Activated B cell treated with CpG ODN at 0.5 μM for 24 hours (primary cell): ENCODE measurements around the gene TAF4. TPM values are rescaled to one million over a fixed set of nuclear protein-coding genes. Genes with fewer than 3 reads are reported as not detected.

ENCODE experiments used
- ATAC-seq: fragments of 200-7000 bp; cut with Tn5 transposase; one replicate; pipeline ENCODE4 v1.10.0; 2021; ENCODE audit warnings: low read depth, mild to moderate bottlenecking, moderate library complexity
- CTCF ChIA-PET: fragments of 350-600 bp; sonication (Branson Sonifier 250); formaldehyde crosslinking; loops from one replicate; lab custom pipeline; 2021; ENCODE audit warnings: antibody characterized with exemption; lab: Charles Lee
- POLR2A ChIA-PET: fragments of 350-600 bp; sonication (Branson Sonifier 250); formaldehyde crosslinking; loops from one replicate; lab custom pipeline; 2021; ENCODE audit warnings: antibody characterized with exemption; lab: Charles Lee
- DNase-seq: peaks from one replicate; pipeline ENCODE4 v3.0.0; 2022
- H3K27ac Mint-ChIP-seq: one replicate; pipeline ENCODE4 v1.8.0; 2020; ENCODE audit warnings: mixed read lengths
- H3K27me3 Mint-ChIP-seq: one replicate; pipeline ENCODE4 v1.8.0; 2021; ENCODE audit warnings: mixed read lengths
- H3K36me3 Mint-ChIP-seq: one replicate; pipeline ENCODE4 v1.8.0; 2021; ENCODE audit warnings: low read depth, mixed read lengths
- H3K4me1 Mint-ChIP-seq: one replicate; pipeline ENCODE4 v1.8.0; 2021; ENCODE audit warnings: mixed read lengths
- H3K4me3 Mint-ChIP-seq: one replicate; pipeline ENCODE4 v1.8.0; 2020; ENCODE audit warnings: mild to moderate bottlenecking, mixed read lengths
- H3K9me3 Mint-ChIP-seq: one replicate; pipeline ENCODE4 v1.8.0; 2020; ENCODE audit warnings: mixed read lengths
- intact Hi-C: fragments of 100-400 bp; cut with micrococcal nuclease; formaldehyde crosslinking; loops from one replicate; pipeline ENCODE4 v1.15.1; 2024
- total RNA-seq: library from RNA; stranded (reverse); gene quantifications from 2 replicates; pipeline ENCODE4 v1.2.3, GENCODE V29; 2022
- TF ChIP-seq, protein P1 (sequence below): fragments of 200-600 bp; IDR thresholded peaks from one replicate; pipeline ENCODE4 v1.8.0; 2022; ENCODE audit warnings: antibody characterized with exemption, mild to moderate bottlenecking

TAF4 gene
- total RNA-seq, 1 donor from 2014 or later = 26.9 TPM

- no peak for DNase-seq
- H3K4me1 Mint-ChIP-seq = no peaks in the 10 kb centered on the region
- H3K27ac Mint-ChIP-seq = no peak overlapping the region
- no peak overlapping the region for H3K4me3 Mint-ChIP-seq
- CTCF ChIA-PET = no interaction called here
- intact Hi-C loops = no loop called here
- H3K9me3 Mint-ChIP-seq = no peaks in the 10 kb centered on the region
- H3K36me3 Mint-ChIP-seq = no peaks in the 10 kb centered on the region
- no peak for ATAC-seq
- TF ChIP-seq, protein P1, sequence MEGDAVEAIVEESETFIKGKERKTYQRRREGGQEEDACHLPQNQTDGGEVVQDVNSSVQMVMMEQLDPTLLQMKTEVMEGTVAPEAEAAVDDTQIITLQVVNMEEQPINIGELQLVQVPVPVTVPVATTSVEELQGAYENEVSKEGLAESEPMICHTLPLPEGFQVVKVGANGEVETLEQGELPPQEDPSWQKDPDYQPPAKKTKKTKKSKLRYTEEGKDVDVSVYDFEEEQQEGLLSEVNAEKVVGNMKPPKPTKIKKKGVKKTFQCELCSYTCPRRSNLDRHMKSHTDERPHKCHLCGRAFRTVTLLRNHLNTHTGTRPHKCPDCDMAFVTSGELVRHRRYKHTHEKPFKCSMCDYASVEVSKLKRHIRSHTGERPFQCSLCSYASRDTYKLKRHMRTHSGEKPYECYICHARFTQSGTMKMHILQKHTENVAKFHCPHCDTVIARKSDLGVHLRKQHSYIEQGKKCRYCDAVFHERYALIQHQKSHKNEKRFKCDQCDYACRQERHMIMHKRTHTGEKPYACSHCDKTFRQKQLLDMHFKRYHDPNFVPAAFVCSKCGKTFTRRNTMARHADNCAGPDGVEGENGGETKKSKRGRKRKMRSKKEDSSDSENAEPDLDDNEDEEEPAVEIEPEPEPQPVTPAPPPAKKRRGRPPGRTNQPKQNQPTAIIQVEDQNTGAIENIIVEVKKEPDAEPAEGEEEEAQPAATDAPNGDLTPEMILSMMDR = no peak
- POLR2A ChIA-PET = no interaction called here
- no peaks in the 10 kb centered on the region for H3K27me3 Mint-ChIP-seq
Observed at GRCh38 chr20:61938839-61939690, 126.6 kb downstream of the TAF4 start.

DNA sequence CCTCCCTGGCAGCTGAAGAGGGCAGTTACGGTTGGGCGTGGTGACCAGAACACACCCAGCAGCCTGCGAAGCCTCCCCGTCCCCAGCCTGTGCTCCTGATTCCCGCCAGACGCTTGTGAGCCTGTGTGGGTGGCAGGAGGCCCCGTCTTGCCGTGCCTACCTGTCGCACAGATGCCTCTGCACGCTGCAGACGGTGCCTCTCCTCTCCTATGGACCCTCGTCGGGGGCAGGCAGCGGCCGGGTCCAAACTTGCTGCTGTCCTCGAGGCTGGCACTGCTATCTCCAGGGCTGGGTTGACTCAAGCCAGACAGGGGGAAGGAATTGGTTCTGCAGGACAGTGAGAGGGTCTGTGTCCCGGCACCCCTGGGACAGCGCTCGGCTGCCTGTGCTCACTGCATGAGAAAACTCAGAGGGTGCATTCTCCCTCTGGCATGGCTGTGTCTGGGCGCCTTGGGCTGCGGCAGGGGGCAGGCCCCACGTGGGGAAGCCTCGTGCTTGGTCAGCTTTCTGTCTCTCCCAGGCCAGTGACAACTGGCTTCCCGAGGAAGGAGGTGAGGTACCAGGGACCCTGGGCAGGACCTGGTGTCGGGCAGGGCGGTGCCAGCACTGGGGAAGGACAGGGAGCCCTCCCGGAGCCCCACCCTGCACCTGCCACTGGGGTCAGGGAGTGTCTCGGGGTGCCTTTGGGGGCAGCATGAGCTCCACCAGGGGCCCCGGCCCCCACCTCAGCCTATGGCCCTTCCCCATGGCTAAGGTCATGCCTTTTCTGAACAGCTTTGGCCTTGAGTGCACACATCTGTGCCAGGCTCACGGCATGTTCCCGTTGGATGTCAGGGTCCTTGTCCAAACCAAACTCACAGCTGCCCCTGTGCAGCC, 127.5 kb downstream of the TAF4 start:
- TF ChIP-seq, protein P1 = no peak
- no peaks in the 10 kb centered on the region for H3K4me1 Mint-ChIP-seq
- ATAC-seq (no peak), DNase-seq (no peak)
- H3K27me3 Mint-ChIP-seq = no peaks in the 10 kb centered on the region
- H3K9me3 Mint-ChIP-seq = no peaks in the 10 kb centered on the region
- no peak overlapping the region for H3K4me3 Mint-ChIP-seq
- POLR2A ChIA-PET = no interaction called here
- CTCF ChIA-PET = no interaction called here
- no peaks in the 10 kb centered on the region for H3K36me3 Mint-ChIP-seq
- intact Hi-C loops = no loop called here
- H3K27ac Mint-ChIP-seq = no peak overlapping the region

DNA sequence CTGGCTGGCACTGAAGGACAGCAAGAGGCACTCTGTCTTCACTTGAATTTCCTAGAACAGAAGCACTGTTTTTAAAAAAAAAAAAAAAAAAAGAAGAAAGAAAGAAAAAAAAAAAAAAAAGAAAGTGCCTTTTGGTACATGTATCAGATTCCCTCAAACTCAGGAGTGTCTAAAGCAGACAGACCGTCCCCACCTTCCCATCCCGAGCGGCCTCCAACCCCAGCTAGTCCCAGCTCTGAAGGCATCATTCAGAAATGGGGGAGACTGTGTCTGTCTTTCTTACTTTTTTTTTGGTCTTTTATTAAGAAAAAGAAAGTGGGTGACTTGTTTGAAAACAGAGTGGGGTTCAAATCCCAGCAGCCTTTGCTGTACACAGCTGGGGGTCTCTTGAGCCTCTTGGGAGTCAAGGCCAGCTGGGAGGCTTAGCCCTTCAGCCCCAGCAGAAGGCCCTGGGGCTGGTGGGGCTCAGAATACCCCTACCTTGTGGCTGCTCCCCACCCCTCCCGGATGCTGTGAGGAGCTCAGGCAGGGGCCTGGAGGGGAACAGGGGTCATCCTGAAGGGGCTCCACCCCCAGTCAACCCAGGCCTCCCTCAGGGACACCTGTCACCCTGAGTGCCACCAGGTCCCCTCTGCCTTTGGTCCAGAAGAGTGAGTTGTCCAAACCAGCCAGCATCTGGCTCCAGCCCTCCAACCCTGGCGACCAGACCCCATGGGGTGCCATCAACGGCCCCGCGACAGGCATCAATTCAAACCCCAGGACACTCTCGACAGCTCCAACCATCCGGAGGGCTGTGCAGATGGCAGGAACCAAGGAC, 128.3 kb downstream of the TAF4 start:
- Mint-ChIP-seq H3K27me3 (no peaks in the 10 kb centered on the region), H3K27ac (no peak overlapping the region), H3K4me1 (no peaks in the 10 kb centered on the region), H3K36me3 (no peaks in the 10 kb centered on the region), H3K4me3 (no peak overlapping the region), H3K9me3 (no peaks in the 10 kb centered on the region)
- ATAC-seq = no peak
- intact Hi-C loops = no loop called here
- TF ChIP-seq, protein P1 = no peak
- POLR2A ChIA-PET = no interaction called here
- no peak for DNase-seq
- CTCF ChIA-PET = no interaction called here

DNA sequence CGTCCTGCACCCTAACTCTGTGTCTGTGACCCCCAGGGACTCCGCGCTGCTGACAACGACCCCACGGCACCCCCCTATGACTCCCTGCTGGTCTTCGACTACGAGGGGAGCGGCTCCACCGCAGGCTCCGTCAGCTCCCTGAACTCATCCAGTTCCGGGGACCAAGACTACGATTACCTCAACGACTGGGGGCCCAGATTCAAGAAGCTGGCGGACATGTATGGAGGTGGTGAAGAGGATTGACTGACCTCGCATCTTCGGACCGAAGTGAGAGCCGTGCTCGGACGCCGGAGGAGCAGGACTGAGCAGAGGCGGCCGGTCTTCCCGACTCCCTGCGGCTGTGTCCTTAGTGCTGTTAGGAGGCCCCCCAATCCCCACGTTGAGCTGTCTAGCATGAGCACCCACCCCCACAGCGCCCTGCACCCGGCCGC, 129.0 kb downstream of the TAF4 start:
- Mint-ChIP-seq H3K9me3 (no peaks in the 10 kb centered on the region), H3K27me3 (no peaks in the 10 kb centered on the region), H3K4me3 (no peak overlapping the region), H3K36me3 (no peaks in the 10 kb centered on the region), H3K4me1 (no peaks in the 10 kb centered on the region), H3K27ac (no peak overlapping the region)
- intact Hi-C loops = no loop called here
- ChIA-PET POLR2A (no interaction called here), CTCF (no interaction called here)
- no peak for ATAC-seq
- TF ChIP-seq, protein P1 = no peak
- DNase-seq = no peak
